ENCODE data around the gene SHROOM1.

GRCh38 chr5:132839426-132840301, 9.2 kb upstream of the SHROOM1 start:
- TF ChIP-seq KDM1A (IDR thresholded peaks at IDR 0.05): no peak
- no peak for TF ChIP-seq NFXL1 (CRISPR knock-in tag; IDR thresholded peaks at IDR 0.05)
- TF ChIP-seq CEBPB (tag; IDR thresholded peaks at IDR 0.05): no peak
- TF ChIP-seq EP300 (IDR thresholded peaks at IDR 0.05; ENCODE audit: low read length): no peak
- no peak for TF ChIP-seq E2F8 (IDR thresholded peaks at IDR 0.05; ENCODE audit: low read depth, partially characterized antibody)
- no peak for TF ChIP-seq ZNF277 (CRISPR knock-in tag; IDR thresholded peaks at IDR 0.05; ENCODE audit: borderline replicate concordance)
- no peak for TF ChIP-seq TBP (optimal IDR thresholded peaks at IDR 0.05; ENCODE audit: low read depth, low read length)
- no peak for TF ChIP-seq BMI1 (IDR thresholded peaks at IDR 0.05; ENCODE audit: low read length)
- no peak for TF ChIP-seq CTCF (IDR thresholded peaks at IDR 0.05 in 2 of 3, conservative IDR thresholded peaks at IDR 0.05 in 1 of 3; ENCODE audit: insufficient read depth in 2 of 3, low read depth in 1 of 3, low read length in 3 of 3)
- TF ChIP-seq EGR1 (conservative IDR thresholded peaks at IDR 0.05): no peak
- TF ChIP-seq ZKSCAN8 (CRISPR knock-in tag; IDR thresholded peaks at IDR 0.05): no peak
- no peak for TF ChIP-seq ZNF75A (CRISPR knock-in tag; IDR thresholded peaks at IDR 0.05)
- no peak for TF ChIP-seq ZNF232 (CRISPR knock-in tag; IDR thresholded peaks at IDR 0.05)
- TF ChIP-seq NR0B1 (IDR thresholded peaks at IDR 0.05; ENCODE audit: partially characterized antibody): no peak

All from K562 (cell line).